HepG2 (cell line): ENCODE data around the gene FOXN3. TPM values are rescaled to one million over a fixed set of nuclear protein-coding genes. Genes with fewer than 3 reads are reported as not detected.

Experiments
- BCL6 ChIP-seq: IDR thresholded peaks from 2 replicates; pipeline ENCODE4 v1.6.1; 2016; ENCODE audit warnings: missing genetic modification reagents, missing compliant biosample characterization
- BRD4 ChIP-seq: sonication (generic); formaldehyde crosslinking; IDR thresholded peaks from 2 replicates; pipeline ENCODE4 v1.4.0; 2020; ENCODE audit warnings: missing genetic modification reagents
- CEBPB ChIP-seq: IDR thresholded peaks from 2 replicates; pipeline ENCODE4 v1.6.1; 2011; ENCODE audit warnings: low read depth, low read length, improper control_type of control experiment, borderline replicate concordance
- DNMT3B ChIP-seq: conservative IDR thresholded peaks from 2 replicates; pipeline ENCODE4 v1.6.1; 2016; ENCODE audit warnings: missing biosample characterization, control low read depth
- EP300 ChIP-seq, 3 experiments: sonication (generic) in 1 of 3; formaldehyde crosslinking in 1 of 3; IDR thresholded peaks; 2 replicates each; pipeline versions ENCODE4 v1.5.1 to v1.6.1; 2011 to 2020; ENCODE audit warnings: low read depth in 2 of 3, low read length in 2 of 3, borderline replicate concordance in 1 of 3, improper control_type of control experiment in 1 of 3, mild to moderate bottlenecking in 1 of 3, missing genetic modification reagents in 1 of 3, moderate library complexity in 1 of 3
- GATAD2A ChIP-seq: IDR thresholded peaks from 2 replicates; pipeline ENCODE4 v1.6.1; 2016
- HNRNPUL1 ChIP-seq: fragments of 200-400 bp; formaldehyde crosslinking; IDR thresholded peaks from 2 replicates; pipeline ENCODE4 v1.6.1; 2017; ENCODE audit warnings: low read depth, mild to moderate bottlenecking, low read length, moderate library complexity
- IRF2 ChIP-seq: IDR thresholded peaks from 2 replicates; pipeline ENCODE4 v1.6.1; 2018; ENCODE audit warnings: missing genetic modification reagents, missing compliant biosample characterization
- MAFF ChIP-seq: IDR thresholded peaks from 2 replicates; pipeline ENCODE4 v1.6.1; 2011; ENCODE audit warnings: low read depth, low read length, improper control_type of control experiment
- PHF21A ChIP-seq: sonication (generic); formaldehyde crosslinking; IDR thresholded peaks from 2 replicates; pipeline ENCODE4 v1.5.0; 2020; ENCODE audit warnings: mild to moderate bottlenecking, missing genetic modification reagents
- PITX1 ChIP-seq: sonication (generic); formaldehyde crosslinking; IDR thresholded peaks from 2 replicates; pipeline ENCODE4 v1.5.1; 2020; ENCODE audit warnings: mild to moderate bottlenecking, missing genetic modification reagents
- SIX1 ChIP-seq: sonication (generic); formaldehyde crosslinking; IDR thresholded peaks from 2 replicates; pipeline ENCODE4 v1.4.0; 2020; ENCODE audit warnings: missing genetic modification reagents, borderline replicate concordance
- TMF1 ChIP-seq: sonication (generic); formaldehyde crosslinking; IDR thresholded peaks from 2 replicates; pipeline ENCODE4 v1.8.1; 2022; ENCODE audit warnings: low read depth, missing genetic modification reagents
- ZNF264 ChIP-seq: sonication (generic); formaldehyde crosslinking; IDR thresholded peaks from 2 replicates; pipeline ENCODE4 v1.4.0; 2020; ENCODE audit warnings: missing genetic modification reagents
- ZNF337 ChIP-seq: sonication (generic); formaldehyde crosslinking; IDR thresholded peaks from 2 replicates; pipeline ENCODE4 v1.5.1; 2020; ENCODE audit warnings: missing genetic modification reagents, low read depth, mild to moderate bottlenecking, borderline replicate concordance
- ZNF446 ChIP-seq: sonication (generic); formaldehyde crosslinking; IDR thresholded peaks from 2 replicates; pipeline ENCODE4 v1.5.0; 2020; ENCODE audit warnings: mild to moderate bottlenecking, missing genetic modification reagents
- ZNF605 ChIP-seq: sonication (generic); formaldehyde crosslinking; IDR thresholded peaks from 2 replicates; pipeline ENCODE4 v1.8.0; 2022; ENCODE audit warnings: mild to moderate bottlenecking, missing genetic modification reagents
- ZNF614 ChIP-seq: IDR thresholded peaks from 2 replicates; pipeline ENCODE4 v1.6.1; 2018; ENCODE audit warnings: missing biosample characterization, missing genetic modification reagents, inconsistent platforms, borderline replicate concordance
- ZNF629 ChIP-seq: sonication (generic); formaldehyde crosslinking; conservative IDR thresholded peaks from 2 replicates; pipeline ENCODE4 v1.5.0; 2020; ENCODE audit warnings: missing genetic modification reagents
- ZNF761 ChIP-seq: sonication (generic); formaldehyde crosslinking; conservative IDR thresholded peaks from 2 replicates; pipeline ENCODE4 v1.4.0; 2020; ENCODE audit warnings: mild to moderate bottlenecking, missing genetic modification reagents
- polyA plus RNA-seq, 8 experiments: library from polyadenylated mRNA; depleted of rRNA in 3 of 8; stranded (reverse) in 7 of 8; unstranded in 1 of 8; fragments of >200 nt; fragmentation: Illumina TruSeq in 4 of 8; extraction: Trizol in 4 of 8; gene quantifications; 2 replicates each; pipeline versions ENCODE4 v1.2.1 to v1.2.3, GENCODE V29; 2011 to 2016; ENCODE audit warnings: low read depth in 4 of 8, missing spikeins in 1 of 8, mixed read lengths in 1 of 8; ENCODE audit not compliant: insufficient read depth in 1 of 8
- total RNA-seq, 5 experiments: library from RNA; depleted of rRNA; stranded (reverse); fragments of >200 nt; fragmentation: Illumina TruSeq; extraction: Trizol; gene quantifications; 2 replicates each; pipeline ENCODE4 v1.2.3, GENCODE V29; 2016; ENCODE audit warnings: low read depth in 1 of 5
- TF ChIP-seq, protein P1 (sequence below): sonication (generic); formaldehyde crosslinking; IDR thresholded peaks from 2 replicates; pipeline ENCODE4 v1.4.0; 2020; ENCODE audit warnings: mild to moderate bottlenecking, low read depth, missing genetic modification reagents
- TF ChIP-seq, protein P2 (sequence below): sonication (generic); formaldehyde crosslinking; IDR thresholded peaks from 2 replicates; pipeline ENCODE4 v1.5.0; 2020; ENCODE audit warnings: mild to moderate bottlenecking, missing genetic modification reagents
- TF ChIP-seq, protein P3 (sequence below): IDR thresholded peaks from 2 replicates; pipeline ENCODE4 v1.6.1; 2012; ENCODE audit warnings: inconsistent platforms
- TF ChIP-seq, protein P4 (sequence below): sonication (generic); formaldehyde crosslinking; IDR thresholded peaks from 2 replicates; pipeline ENCODE4 v1.4.0; 2020; ENCODE audit warnings: mild to moderate bottlenecking, missing genetic modification reagents, borderline replicate concordance

Gene FOXN3
- total and polyA plus RNA-seq, 2 of the 13 experiments (the other 11 are each of a cell fraction or from before 2014, with no cell fraction given): 32.4 to 70.2 TPM

DNA sequence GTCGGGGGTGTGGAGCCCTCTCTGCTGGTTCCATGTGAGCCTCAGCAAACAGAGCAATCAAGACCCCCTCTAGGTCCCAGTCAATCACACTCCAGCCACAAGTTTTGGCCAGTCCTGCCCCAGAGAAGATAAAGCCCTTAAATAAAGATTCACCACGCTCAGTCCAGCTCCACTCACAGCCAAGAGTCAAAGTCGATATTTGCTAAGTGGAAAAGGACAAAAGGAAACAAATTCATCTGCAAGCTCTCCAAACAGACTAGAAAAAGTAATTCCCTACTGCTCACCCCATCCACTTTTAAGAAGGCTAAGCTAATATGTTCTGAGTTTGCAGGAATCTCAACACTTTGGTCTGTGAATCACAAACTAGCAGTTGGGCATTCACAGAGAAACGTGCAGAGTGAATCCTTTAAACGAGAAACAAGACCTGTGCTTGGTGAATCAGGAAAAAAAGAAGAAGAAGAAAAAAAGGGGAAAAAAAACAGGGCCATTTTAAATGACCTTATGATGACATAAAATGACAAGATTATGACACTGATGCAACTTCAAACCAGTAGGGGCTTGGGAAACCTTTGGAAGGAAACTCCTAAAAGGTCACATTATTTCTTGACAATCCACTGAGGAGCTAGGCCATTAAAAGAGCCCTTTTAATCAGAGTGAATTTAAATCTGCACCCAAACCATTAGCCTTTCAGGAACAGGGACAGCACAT is 41.8 kb upstream of the FOXN3 start (continued):
- no peak for TF ChIP-seq ZNF446 (CRISPR knock-in tag)
- no peak for TF ChIP-seq DNMT3B (CRISPR knock-in tag)
- no peak for TF ChIP-seq MAFF
- peak; percentile 47; the same call in 1 of the 2 replicates for TF ChIP-seq PITX1 (CRISPR knock-in tag)
- TF ChIP-seq BCL6 (CRISPR knock-in tag): peak; percentile 20
- TF ChIP-seq IRF2 (CRISPR knock-in tag): no peak; the same call in 1 of the 2 replicates
- TF ChIP-seq SIX1 (CRISPR knock-in tag): no peak; the same call in 1 of the 2 replicates
- TF ChIP-seq TMF1 (CRISPR knock-in tag): 0 out of 2 replicates have a peak, but pooled peaks have one; percentile 29
- TF ChIP-seq EP300 (IDR thresholded peaks at IDR 0.05; ENCODE audit: low read depth in 2 of 2, low read length in 2 of 2): peak in 1 of 2 experiments; percentile 59; a peak in 2 of 4 replicates
- no peak; the same call in 1 of the 2 replicates for TF ChIP-seq EP300 (CRISPR knock-in tag; IDR thresholded peaks at IDR 0.05; ENCODE audit: borderline replicate concordance)
- TF ChIP-seq, protein P1, sequence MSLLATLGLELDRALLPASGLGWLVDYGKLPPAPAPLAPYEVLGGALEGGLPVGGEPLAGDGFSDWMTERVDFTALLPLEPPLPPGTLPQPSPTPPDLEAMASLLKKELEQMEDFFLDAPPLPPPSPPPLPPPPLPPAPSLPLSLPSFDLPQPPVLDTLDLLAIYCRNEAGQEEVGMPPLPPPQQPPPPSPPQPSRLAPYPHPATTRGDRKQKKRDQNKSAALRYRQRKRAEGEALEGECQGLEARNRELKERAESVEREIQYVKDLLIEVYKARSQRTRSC (CRISPR knock-in tag): no peak
- peak; percentile 10; the same call in 1 of the 2 replicates for TF ChIP-seq CEBPB
- TF ChIP-seq ZNF605 (CRISPR knock-in tag): no peak
- no peak for TF ChIP-seq BRD4 (CRISPR knock-in tag)
- peak; percentile 18; the same call in 1 of the 2 replicates for TF ChIP-seq ZNF614 (CRISPR knock-in tag)
- TF ChIP-seq ZNF629 (CRISPR knock-in tag): no peak
- TF ChIP-seq, protein P2, sequence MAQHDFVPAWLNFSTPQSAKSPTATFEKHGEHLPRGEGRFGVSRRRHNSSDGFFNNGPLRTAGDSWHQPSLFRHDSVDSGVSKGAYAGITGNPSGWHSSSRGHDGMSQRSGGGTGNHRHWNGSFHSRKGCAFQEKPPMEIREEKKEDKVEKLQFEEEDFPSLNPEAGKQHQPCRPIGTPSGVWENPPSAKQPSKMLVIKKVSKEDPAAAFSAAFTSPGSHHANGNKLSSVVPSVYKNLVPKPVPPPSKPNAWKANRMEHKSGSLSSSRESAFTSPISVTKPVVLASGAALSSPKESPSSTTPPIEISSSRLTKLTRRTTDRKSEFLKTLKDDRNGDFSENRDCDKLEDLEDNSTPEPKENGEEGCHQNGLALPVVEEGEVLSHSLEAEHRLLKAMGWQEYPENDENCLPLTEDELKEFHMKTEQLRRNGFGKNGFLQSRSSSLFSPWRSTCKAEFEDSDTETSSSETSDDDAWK (CRISPR knock-in tag): no peak
- TF ChIP-seq, protein P3, sequence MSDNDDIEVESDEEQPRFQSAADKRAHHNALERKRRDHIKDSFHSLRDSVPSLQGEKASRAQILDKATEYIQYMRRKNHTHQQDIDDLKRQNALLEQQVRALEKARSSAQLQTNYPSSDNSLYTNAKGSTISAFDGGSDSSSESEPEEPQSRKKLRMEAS: 0 out of 2 replicates have a peak, but pooled peaks have one; percentile 26
- no peak for TF ChIP-seq ZNF337
- peak; percentile 76 for TF ChIP-seq GATAD2A (CRISPR knock-in tag)
- TF ChIP-seq PHF21A (CRISPR knock-in tag): peak; percentile 89
- TF ChIP-seq, protein P4, sequence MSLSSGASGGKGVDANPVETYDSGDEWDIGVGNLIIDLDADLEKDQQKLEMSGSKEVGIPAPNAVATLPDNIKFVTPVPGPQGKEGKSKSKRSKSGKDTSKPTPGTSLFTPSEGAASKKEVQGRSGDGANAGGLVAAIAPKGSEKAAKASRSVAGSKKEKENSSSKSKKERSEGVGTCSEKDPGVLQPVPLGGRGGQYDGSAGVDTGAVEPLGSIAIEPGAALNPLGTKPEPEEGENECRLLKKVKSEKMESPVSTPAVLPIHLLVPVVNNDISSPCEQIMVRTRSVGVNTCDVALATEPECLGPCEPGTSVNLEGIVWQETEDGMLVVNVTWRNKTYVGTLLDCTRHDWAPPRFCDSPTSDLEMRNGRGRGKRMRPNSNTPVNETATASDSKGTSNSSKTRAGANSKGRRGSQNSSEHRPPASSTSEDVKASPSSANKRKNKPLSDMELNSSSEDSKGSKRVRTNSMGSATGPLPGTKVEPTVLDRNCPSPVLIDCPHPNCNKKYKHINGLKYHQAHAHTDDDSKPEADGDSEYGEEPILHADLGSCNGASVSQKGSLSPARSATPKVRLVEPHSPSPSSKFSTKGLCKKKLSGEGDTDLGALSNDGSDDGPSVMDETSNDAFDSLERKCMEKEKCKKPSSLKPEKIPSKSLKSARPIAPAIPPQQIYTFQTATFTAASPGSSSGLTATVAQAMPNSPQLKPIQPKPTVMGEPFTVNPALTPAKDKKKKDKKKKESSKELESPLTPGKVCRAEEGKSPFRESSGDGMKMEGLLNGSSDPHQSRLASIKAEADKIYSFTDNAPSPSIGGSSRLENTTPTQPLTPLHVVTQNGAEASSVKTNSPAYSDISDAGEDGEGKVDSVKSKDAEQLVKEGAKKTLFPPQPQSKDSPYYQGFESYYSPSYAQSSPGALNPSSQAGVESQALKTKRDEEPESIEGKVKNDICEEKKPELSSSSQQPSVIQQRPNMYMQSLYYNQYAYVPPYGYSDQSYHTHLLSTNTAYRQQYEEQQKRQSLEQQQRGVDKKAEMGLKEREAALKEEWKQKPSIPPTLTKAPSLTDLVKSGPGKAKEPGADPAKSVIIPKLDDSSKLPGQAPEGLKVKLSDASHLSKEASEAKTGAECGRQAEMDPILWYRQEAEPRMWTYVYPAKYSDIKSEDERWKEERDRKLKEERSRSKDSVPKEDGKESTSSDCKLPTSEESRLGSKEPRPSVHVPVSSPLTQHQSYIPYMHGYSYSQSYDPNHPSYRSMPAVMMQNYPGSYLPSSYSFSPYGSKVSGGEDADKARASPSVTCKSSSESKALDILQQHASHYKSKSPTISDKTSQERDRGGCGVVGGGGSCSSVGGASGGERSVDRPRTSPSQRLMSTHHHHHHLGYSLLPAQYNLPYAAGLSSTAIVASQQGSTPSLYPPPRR (CRISPR knock-in tag): peak; percentile 70; the same call in 1 of the 2 replicates
- TF ChIP-seq ZNF264: peak; percentile 25; the same call in 1 of the 2 replicates
- no peak for TF ChIP-seq HNRNPUL1
- TF ChIP-seq ZNF761 (CRISPR knock-in tag): no peak
